HG02588 (cell line): ENCODE measurements around the gene SGPL1.
A peak's percentile ranks its signal among the peaks of the same experiment; 100 is the strongest.

ENCODE experiments used
- ATAC-seq: cut with Tn5 transposase; IDR thresholded peaks from one replicate; pipeline ENCODE4 v1.9.1; 2021; ENCODE audit warnings: mild to moderate bottlenecking, moderate library complexity; ENCODE audit not compliant: unreplicated experiment

SGPL1 gene

DNA sequence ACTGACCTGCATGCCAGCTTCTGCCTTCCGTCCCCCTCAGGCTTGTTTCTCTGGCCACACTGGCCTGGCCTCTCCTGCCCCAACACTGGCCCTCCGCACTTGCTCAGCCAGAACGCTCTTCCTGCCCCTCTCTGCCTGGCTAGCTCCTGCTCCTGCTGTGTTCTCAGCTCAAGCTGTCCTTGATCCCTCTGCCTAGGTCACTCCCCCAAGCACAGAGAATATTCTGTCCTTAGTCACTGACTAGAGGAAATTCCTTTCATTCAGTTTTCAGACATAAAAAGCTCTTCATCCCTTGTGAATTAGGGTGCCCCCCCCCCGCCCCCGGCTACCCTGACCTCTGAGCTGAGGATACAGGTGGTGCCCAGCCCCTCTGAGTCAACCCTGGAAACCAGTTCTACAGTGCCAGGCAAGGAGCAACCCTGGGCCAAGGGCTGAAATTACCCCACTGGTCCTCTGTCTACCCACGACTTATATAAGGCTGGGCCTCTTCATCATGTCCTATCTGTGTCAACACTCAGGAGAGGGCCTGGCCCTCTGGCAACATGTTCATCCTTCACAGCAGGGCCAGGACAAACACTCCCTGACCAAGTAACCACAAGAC, 6.6 kb upstream of the SGPL1 start:
- no peak for ATAC-seq

DNA sequence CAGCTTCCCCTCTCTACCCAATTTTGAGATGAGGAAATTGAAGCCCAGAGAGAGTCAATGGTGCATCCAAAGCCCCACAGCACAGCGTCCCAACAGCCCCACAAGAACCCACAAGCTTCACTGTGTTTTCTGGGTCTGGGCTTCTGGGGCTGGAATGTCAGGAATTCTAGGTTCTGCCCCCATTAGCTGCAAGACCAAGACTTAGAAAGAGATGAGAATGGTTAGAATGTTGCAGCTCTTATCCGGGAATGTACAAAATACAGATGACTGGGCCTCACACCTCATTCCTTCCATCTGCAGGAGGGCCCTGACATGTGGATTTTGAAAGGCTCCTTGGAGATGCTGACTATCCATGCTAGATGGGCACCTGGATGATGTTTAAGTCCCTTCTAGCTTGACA, 6.0 kb upstream of the SGPL1 start:
- no peak for ATAC-seq

DNA sequence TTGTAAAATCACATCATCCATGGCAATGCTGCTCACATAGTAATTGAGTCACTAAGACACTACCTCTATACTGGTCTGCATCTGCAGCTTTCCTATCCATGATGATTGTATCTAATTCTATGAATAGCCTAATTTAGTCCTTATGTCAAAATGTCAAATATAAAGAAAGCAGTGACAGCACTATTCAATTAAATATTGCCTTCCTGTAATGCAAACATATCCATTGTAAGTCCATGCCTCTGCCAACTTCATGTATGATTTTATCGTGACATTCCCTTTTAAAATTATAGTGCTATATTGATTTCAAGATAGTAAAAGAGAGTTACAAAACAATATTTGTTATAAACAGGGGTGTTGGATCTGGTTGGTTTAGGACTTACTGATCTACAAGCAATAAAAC, 4.8 kb upstream of the SGPL1 start:
- no peak for ATAC-seq

DNA sequence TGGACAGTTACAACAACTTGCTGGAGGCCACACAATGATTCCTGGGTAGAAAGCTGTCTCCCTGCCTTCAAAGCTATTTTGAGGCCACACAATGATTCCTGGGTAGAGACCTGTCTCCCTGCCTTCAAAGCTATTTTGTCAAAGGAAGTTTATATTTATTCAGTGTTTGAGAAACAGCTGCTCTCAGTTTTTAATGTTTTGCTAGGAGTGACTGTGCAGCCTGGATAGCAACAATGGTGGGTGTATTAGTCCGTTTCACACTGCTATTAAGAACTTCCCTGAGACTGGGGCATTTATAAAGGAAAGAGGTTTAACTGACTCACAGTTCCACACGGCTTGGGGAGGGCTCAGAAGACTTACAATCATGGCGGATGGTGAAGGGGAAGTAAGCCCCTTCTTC, 3.9 kb upstream of the SGPL1 start:
- ATAC-seq = no peak

DNA sequence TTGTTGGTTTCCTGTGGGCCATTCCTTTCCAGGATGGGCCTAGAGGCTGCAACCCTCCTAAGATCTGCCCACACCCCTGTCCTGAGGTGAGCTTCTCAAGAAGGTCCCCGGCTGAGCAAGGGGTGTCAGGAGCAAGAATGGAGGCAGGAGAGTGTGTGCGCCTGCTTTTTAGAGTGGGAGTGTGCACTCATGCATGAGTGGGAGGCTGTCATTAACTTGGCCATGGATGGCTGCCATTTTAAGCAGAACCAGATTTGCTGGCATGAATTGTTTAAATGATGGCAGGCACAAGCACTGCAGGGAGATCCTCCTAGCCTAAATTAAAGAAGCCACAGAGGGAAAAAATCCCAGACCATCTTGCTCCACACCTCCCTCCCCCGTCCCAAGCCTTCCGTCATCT, 2.9 kb upstream of the SGPL1 start:
- no peak for ATAC-seq

DNA sequence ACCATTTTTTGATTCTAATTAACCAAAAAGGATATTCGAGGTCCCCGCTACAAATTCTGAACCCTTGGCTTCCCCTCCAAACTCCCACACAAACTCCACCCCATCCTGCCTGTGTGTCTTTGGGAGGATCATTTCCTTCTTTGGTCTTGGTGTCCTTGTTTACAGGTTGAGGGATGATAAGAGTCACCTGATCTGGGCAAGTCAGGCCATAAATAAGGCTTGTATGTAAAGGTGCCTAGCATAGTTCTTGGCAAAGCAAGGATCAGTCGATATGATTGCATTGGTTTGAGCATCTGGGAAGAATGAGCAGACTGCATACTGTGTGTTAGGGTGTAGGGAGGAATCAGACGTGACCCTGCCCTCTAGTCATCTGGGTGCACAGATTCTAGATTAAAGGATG, 1.6 kb upstream of the SGPL1 start:
- ATAC-seq = no peak

DNA sequence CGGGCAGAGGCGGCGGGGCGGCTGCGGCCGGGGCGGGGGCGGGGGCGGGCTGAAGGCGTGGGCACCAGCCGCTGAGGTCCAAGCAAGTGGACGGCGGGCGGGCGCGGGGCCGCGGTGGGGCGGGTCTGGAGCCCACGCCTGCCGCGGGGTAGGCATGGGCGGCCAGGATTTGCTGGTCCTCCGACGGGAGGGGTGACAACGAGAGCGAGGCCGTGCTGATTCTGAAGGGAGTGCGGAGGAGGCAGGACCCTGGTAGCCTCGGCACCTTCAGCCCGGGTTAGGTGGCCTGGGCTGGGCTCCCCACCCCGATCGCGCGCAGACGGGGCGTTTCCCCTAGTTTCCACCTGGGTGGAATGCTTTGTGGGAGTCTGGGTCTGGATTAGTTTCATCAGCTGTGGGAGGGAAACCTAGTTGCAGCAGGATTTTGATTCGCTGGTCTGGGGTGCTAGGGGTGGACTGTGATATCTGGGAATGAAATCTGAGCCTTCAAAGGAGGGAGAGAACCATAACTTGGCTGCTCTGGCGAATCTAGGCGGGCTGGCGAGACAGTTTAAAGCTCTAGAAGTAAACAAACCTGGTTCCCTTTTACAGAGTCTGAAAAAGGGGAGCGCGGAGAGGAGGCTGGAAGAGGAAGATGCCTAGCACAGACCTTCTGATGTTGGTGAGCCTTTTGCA, 609 bp downstream of the SGPL1 start:
- peak; percentile 31 for ATAC-seq

DNA sequence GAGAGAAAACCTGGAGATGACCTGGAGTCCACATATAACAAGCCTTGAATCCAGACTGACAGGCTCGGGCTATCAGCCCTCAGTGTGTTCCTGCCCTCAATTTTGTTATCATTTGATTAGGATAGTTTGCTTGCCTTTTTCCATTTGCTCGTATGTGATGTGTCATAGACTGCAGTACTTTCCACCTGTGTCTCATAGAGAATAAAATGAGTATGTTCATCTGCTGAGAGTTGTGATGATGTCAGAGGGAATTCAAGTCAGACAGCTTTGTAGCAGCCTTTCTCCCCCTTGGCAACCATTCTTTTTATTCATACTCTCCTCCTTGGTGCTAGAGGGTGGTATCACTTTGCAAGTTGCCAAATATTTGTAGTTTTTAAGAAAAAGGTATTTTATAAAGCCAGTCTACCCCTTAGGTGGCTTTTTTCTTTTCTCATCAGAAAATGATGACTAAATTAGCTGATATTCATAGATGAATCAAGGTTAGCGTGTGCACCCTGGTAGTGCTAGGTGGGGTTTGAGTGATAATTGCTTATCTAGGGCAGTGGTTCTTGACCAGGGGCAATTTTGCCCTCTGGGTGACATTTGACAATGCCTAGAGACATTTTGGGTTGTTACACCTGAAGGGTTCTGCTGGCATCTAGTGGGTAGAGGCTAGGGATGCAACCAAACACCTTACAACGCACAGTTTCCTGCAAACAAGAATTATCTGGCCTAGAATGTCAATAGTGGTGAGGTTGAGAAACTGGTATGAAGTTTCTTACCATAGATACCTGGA, 5.4 kb downstream of the SGPL1 start:
- ATAC-seq = no peak

DNA sequence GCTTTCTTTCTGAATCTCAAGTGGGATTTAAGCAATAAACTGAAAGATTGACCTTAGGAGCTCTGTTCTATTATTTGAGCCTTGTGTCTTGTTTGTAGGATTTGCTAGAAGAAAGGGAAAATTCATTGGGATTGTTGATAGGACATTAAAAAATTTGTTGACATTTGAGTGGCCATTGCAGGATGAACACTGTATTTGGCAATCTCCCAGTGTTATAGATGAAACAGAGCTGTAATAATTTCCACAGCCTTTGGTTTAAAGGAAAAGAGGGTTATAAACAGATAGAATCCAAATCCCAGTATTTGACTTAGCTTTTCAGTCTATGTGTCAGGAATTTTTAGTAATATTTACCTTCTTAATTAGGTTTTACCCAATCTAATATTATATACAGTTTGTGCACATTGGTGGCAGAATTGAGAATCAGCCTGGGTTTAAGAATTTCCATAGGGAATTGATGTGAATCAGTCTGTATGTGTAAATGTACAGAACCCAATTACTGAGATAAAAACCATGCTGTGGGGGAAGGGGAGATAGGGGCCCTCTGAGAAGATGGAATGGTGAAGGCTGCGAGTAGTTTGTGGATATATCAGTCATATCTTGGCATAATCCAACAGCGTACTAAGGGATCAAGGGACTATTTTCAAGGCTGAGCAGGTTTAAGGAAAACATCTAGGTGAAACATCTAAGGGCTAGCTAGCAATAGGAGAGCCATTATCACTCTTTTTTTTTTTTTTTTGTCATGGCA, 6.5 kb downstream of the SGPL1 start:
- ATAC-seq = no peak

DNA sequence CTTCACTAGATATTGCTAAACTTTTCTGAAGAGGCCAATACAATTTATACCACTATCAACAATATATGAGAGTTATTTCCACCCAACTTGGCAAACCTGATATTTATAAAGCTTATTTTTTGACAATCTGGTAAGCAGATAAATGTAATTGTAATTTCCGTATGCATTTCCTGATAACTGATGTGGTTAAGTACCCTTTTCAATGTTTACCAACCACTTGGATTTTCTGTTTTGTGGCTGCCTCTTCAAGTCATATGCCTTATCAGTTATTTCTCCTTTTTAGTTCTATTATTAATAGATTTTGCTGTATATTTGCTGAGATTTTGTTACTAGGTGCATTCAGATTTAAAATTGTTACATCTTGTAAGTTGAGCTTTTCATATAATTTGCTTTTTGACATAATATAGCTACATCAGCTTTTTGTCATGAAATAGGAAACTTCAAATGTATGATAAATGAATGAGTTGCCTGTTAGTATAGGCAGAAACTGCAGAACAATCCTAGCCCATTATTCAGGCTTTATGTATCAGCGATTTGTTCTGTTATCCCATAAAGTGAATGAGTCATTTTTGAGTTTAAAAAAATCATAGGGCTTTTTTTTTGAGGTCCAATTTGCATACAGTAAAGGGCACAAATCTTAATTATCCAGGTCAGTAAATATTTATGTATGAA, 11.5 kb downstream of the SGPL1 start:
- ATAC-seq = no peak

DNA sequence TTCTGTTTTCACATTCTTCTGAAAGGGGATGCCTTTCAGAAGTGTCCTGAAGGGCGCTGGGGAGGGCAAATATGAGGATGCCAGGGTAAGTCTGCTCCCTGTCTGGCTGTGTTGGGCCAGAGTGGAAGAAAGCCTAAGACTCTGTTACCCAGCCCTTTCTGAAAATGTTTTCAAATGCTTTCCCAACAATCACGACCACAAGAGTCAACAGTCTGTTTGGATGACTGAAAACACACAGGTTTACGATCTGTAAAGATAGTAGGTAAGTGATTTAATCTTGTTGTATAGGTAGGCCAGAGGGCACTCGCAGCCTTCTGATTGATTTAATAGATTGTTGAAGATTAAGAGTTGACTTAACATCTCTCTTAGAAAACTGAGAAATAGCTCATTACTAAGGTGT, 13.2 kb downstream of the SGPL1 start:
- ATAC-seq = no peak

DNA sequence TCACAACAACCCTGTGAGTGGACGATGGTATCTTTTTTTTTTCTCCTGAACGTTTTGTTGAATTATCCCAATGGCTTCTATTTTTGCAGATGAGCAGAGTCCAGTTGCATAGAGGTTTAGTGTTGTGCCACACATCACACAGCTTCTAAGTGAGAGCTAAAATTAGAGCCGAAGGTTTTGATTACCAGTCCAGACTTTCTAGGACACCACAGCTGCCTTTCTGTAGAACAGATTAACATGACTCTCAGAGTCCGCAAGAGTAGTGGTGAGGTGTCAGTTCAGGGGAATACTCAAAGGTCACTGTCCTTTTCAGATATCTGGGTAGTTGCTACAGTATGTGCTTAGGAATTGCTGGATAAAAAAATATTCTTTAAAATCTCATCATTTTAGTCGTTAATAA, 13.8 kb downstream of the SGPL1 start:
- ATAC-seq = no peak

DNA sequence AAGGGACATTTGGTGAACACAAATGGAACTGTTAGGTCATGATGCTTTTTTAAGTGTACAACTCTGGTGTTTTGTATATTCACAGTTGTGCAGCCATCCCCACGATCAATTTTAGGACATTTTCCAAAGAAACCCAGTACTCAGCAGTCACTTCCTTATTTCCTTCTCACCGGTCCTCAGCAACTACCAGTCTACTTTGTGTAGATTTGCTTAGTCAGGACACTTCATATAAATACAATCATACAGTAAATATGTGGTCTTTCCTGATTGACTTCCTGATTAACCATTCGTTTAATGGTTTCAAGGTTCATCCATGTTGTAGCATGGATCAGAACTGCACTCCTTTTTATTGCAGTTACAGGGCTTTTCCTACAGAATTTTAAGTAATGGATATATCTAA, 14.4 kb downstream of the SGPL1 start:
- ATAC-seq = no peak

DNA sequence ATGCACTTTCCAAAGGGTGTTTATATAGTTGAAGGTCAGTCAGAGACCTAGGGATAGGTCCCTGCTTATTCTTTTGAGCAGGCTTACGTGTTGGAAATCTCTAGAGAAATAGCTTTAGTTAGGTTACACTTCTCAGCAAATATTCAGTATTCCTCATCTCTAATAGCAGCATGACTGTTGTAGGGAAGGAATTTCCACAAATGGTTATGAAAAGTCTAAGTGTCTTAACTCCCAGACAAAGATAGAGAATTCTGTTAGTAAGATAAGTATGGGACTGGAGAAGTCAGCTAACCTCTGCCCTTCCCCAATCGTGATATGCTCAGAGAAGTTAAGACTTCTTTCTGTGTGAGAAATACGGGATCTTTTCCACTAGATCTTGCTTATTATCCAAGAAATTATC, 16.5 kb downstream of the SGPL1 start:
- no peak for ATAC-seq

DNA sequence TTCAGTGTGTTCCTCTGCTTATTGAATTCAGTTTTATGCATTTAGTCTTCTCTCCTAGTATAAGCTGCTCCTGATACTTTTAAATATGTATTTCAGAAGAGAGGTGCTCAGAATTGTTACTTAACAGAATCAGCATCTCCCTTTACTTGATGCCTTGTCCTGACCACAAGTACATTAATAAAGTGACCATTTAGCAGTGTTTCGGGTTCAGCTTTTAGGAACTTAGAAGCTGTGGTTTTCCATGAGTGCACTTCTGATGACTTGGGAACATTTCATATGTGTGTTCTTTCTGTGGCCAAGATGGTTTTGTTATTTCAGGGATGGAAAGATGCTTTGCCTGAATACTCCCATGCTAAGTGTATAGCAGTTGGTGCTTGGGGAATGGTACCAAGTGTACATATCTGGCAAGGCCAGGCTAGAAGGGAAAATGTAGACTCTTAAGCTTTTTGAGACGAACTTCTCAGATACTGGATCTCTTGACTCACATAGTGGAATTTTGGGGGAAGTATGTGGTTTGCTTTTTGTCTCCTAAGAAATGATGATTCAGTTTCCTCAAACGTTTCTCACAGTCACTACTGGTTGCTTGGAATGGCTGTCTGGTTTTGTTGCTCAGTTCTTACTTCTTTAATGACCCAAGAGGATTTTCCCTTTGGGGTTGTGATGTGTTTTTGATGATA, 17.2 kb downstream of the SGPL1 start:
- no peak for ATAC-seq

DNA sequence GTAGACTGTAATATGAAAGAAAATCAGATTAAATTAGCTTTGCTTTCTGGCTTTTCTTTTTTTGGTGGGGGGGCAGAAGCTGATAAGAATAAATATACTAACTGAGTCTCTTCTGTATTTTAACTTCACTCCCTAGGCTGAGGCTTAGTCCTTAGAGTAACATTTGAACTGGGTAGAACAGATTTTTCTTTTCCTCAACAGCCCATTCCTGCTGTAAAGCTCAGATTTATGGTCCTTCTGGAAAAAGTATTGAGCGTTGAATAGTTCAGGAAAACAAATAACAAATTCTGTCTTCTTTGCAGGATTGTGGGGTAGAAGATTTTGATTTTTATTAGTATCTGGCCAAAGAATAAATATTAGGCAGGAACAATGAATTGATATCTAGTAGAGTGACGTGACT, 17.9 kb downstream of the SGPL1 start:
- no peak for ATAC-seq

DNA sequence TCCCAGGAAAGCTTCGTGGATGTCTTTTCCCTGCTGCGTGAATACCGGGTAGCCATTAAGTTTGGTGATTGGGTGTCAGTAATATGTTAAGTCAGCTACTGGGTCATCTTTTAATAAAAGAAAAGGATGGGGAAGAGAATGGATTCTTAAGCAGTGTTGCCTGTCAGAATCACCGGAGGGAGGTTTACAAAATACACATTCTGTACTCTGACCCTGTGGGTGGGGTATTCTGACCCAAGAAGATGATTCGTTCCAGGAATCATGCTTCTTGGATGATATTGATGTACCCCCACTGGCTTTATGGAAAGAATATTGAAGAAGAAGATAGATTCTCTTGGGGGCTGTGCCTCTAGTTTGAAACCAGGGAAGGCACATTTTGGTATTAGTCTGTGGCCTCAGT, 18.3 kb downstream of the SGPL1 start:
- ATAC-seq = no peak

DNA sequence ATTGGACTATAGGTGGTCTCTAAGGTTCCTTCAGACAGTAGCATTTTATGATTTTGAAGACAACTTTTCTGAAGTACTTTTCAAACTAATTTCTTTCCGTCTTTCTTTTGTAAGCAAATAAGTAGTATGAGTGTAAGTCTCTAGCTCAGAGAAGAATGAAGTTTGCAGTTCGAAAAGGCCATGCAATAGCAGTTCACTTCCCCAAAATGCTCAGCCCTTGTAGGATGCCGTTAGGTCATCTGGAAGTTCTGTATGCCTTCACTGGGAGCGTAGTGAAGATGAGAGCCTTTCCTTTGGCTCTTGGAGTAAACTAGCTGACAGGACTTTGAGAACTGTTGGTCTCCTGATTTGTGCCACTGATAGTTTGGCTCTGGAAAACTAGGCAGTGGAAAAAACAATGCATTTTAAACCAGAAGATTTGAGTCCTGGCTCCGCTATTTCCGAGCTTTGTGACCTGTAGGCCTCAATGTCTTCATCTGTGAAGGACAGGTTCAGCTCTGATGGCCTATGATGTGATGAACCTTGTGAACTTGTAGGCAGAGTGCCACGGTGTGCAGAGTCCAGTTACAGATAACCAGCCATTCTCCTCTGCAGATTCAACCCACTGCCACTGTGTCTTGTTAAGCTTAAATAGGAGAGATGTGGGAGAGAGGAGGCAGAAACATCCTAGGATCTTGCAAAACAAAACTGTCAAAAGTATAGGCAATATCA, 18.8 kb downstream of the SGPL1 start:
- no peak for ATAC-seq

DNA sequence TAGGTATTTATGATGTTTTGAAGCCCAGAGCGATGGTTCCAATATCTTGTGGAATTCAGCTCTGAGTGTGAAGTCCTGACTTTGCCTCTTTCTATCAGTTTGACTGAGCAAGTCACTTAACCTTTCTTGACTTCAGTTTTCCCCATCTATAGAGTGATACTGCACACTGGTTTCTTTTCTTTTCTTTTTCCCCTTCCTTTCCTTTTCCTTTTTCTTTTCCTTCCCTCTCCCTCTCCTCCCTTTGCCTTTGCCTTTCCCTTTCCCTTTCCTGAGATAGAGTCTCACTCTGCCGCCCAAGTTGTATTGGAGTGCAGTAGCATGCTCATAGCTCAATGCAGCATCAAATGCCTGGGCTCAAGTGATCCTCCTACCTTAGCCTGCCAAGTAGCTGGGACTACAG, 20.6 kb downstream of the SGPL1 start:
- no peak for ATAC-seq

DNA sequence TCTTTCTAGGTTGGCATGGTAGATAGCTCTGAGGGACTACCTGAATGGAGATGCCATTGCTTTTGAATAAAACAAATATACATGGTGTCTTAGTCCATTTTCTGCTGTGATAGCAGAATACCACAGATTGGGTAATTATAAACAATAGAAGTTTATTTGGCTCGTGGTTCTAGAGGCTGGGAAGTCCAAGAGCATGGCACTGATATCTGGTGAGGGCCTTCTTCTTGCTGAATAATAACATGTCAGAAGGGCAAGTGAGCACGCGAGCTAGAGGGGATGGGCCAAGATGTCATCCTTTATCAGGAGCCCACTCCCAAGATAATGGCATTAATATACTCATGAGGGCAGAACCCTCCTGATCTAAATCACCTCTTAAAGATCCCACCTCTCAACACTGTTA, 21.9 kb downstream of the SGPL1 start:
- no peak for ATAC-seq
